OCI-LY1 (cell line): ENCODE results near the gene ZCCHC12.

Source experiments
- H2AFZ ChIP-seq: fragments of 200-600 bp; sonication (generic), shearing (Covaris generic); 2 replicates; pipeline ENCODE4 v1.6.0; 2014; ENCODE audit warnings: antibody characterized with exemption, mild to moderate bottlenecking, low read length
- H3F3A ChIP-seq: fragments of 200-600 bp; sonication (generic), shearing (Covaris generic); 2 replicates; pipeline ENCODE4 v1.6.0; 2014; ENCODE audit warnings: mild to moderate bottlenecking, antibody characterized with exemption, low read length, moderate library complexity; ENCODE audit not compliant: insufficient read depth
- H3K27ac ChIP-seq: fragments of 200-600 bp; sonication (generic); 2 replicates; pipeline ENCODE4 v1.5.1; 2014; ENCODE audit warnings: low read length, mixed run types, mild to moderate bottlenecking, low read depth; ENCODE audit not compliant: poor library complexity, severe bottlenecking
- H3K27me3 ChIP-seq: fragments of 200-600 bp; sonication (generic); 2 replicates; pipeline ENCODE4 v1.6.0; 2014; ENCODE audit warnings: antibody characterized with exemption, mild to moderate bottlenecking, low read length, moderate library complexity; ENCODE audit not compliant: insufficient read depth
- H3K36me3 ChIP-seq: fragments of 200-600 bp; sonication (generic); 2 replicates; pipeline ENCODE4 v1.6.1; 2014; ENCODE audit warnings: mild to moderate bottlenecking, antibody characterized with exemption, low read length, moderate library complexity, mixed read lengths; ENCODE audit not compliant: insufficient read depth
- H3K4me1 ChIP-seq: fragments of 200-600 bp; sonication (generic); 2 replicates; pipeline ENCODE4 v1.5.1; 2014; ENCODE audit warnings: mild to moderate bottlenecking, low read length, moderate library complexity; ENCODE audit not compliant: insufficient read depth, severe bottlenecking
- H3K4me2 ChIP-seq: fragments of 200-600 bp; sonication (generic), shearing (Covaris generic); 2 replicates; pipeline ENCODE4 v1.6.1; 2014; ENCODE audit warnings: low read length
- H3K4me3 ChIP-seq: fragments of 200-600 bp; sonication (generic); 2 replicates; pipeline ENCODE4 v1.5.1; 2014; ENCODE audit warnings: low read length, low read depth, mild to moderate bottlenecking, mixed read lengths; ENCODE audit not compliant: poor library complexity, severe bottlenecking
- H3K79me2 ChIP-seq: fragments of 200-600 bp; shearing (Covaris generic); 2 replicates; pipeline ENCODE4 v1.6.1; 2016; ENCODE audit warnings: mixed run types, low read length, mixed read lengths; ENCODE audit not compliant: insufficient read depth
- H3K9ac ChIP-seq: fragments of 200-600 bp; sonication (generic), shearing (Covaris generic); 2 replicates; pipeline ENCODE4 v1.6.1; 2014; ENCODE audit warnings: mild to moderate bottlenecking, low read length, mixed read lengths
- H3K9me2 ChIP-seq: fragments of 200-600 bp; sonication (generic), shearing (Covaris generic); 2 replicates; pipeline ENCODE4 v1.6.1; 2014; ENCODE audit warnings: low read depth, mild to moderate bottlenecking, low read length, mixed read lengths
- H3K9me3 ChIP-seq: fragments of 200-600 bp; shearing (Covaris generic); 2 replicates; pipeline ENCODE4 v1.6.1; 2014; ENCODE audit warnings: low read length, mixed read lengths
- H4K20me1 ChIP-seq: fragments of 200-600 bp; sonication (generic), shearing (Covaris generic); 2 replicates; pipeline ENCODE4 v1.6.0; 2016; ENCODE audit warnings: mild to moderate bottlenecking, low read length; ENCODE audit not compliant: insufficient read depth
- CTCF ChIP-seq: fragments of 200-600 bp; sonication (generic), shearing (Covaris generic); IDR thresholded peaks from 2 replicates; pipeline ENCODE4 v1.5.1; 2017; ENCODE audit warnings: mild to moderate bottlenecking, antibody characterized with exemption, low read length, moderate library complexity, mixed read lengths
- EZH2 ChIP-seq: fragments of 200-600 bp; sonication (generic), shearing (Covaris generic); IDR thresholded peaks from 2 replicates; pipeline ENCODE4 v1.8.0; 2017; ENCODE audit warnings: borderline replicate concordance, mixed run types, mild to moderate bottlenecking, antibody characterized with exemption, low read length, moderate library complexity, mixed read lengths

Gene ZCCHC12

GRCh38 chrX:118853596-118853995 is 30.0 kb downstream of the ZCCHC12 start:
- Histone ChIP-seq H3K27me3 (no peaks in the 10 kb centered on the region), H3K4me3 (no peak overlapping the region), H3F3A (no peaks in the 10 kb centered on the region), H3K36me3 (no peaks in the 10 kb centered on the region), H2AFZ (no peak overlapping the region), H4K20me1 (no peaks in the 10 kb centered on the region), H3K9me2 (no peaks in the 10 kb centered on the region), H3K9me3 (no peaks in the 10 kb centered on the region), H3K9ac (no peak overlapping the region), H3K27ac (no peak overlapping the region), H3K79me2 (no peaks in the 10 kb centered on the region), H3K4me1 (no peaks in the 10 kb centered on the region), H3K4me2 (no peak overlapping the region)
- TF ChIP-seq EZH2: no peak
- TF ChIP-seq CTCF: no peak

GRCh38 chrX:118855681-118856310 is 32.2 kb downstream of the ZCCHC12 start:
- TF ChIP-seq EZH2: no peak
- no peak for TF ChIP-seq CTCF
- Histone ChIP-seq H3K9me2 (no peaks in the 10 kb centered on the region), H3K9ac (no peak overlapping the region), H3K4me3 (no peak overlapping the region), H3K79me2 (no peaks in the 10 kb centered on the region), H3K4me1 (no peaks in the 10 kb centered on the region), H3K36me3 (no peaks in the 10 kb centered on the region), H3K4me2 (no peak overlapping the region), H3F3A (no peaks in the 10 kb centered on the region), H3K27ac (no peak overlapping the region), H4K20me1 (no peaks in the 10 kb centered on the region), H3K27me3 (no peaks in the 10 kb centered on the region), H2AFZ (no peak overlapping the region), H3K9me3 (no peaks in the 10 kb centered on the region)

GRCh38 chrX:118857006-118857405 is 33.4 kb downstream of the ZCCHC12 start:
- Histone ChIP-seq H3K4me1 (no peaks in the 10 kb centered on the region), H3K9me2 (no peaks in the 10 kb centered on the region), H3K27me3 (no peaks in the 10 kb centered on the region), H3K4me3 (no peak overlapping the region), H3K27ac (no peak overlapping the region), H2AFZ (no peak overlapping the region), H3K79me2 (no peaks in the 10 kb centered on the region), H3K4me2 (no peak overlapping the region), H4K20me1 (no peaks in the 10 kb centered on the region), H3K36me3 (no peaks in the 10 kb centered on the region), H3K9me3 (no peaks in the 10 kb centered on the region), H3F3A (no peaks in the 10 kb centered on the region), H3K9ac (no peak overlapping the region)
- no peak for TF ChIP-seq CTCF
- no peak for TF ChIP-seq EZH2
